Trophoblast cell (in vitro differentiated cells and primary cell): ENCODE data around the gene RHEB.

Source experiments
- DNase-seq, 2 donors: peaks; one replicate each; pipeline ENCODE4 v3.0.0-alpha.2; 2016
- H2AFZ ChIP-seq: 2 replicates; pipeline ENCODE4 v1.6.1; 2013; ENCODE audit warnings: low read length, moderate library complexity, mild to moderate bottlenecking; ENCODE audit not compliant: insufficient read depth, poor library complexity
- H2AK5ac ChIP-seq: 2 replicates; pipeline ENCODE4 v1.6.1; 2013; ENCODE audit warnings: mild to moderate bottlenecking, low read length
- H2BK120ac ChIP-seq: 2 replicates; pipeline ENCODE4 v1.6.1; 2013; ENCODE audit warnings: low read length, mild to moderate bottlenecking, moderate library complexity; ENCODE audit not compliant: insufficient read depth, poor library complexity
- H2BK12ac ChIP-seq: 2 replicates; pipeline ENCODE4 v1.6.1; 2013; ENCODE audit warnings: mild to moderate bottlenecking, low read length, moderate library complexity
- H2BK5ac ChIP-seq: 2 replicates; pipeline ENCODE4 v1.6.1; 2013; ENCODE audit warnings: low read length, low read depth, moderate library complexity, mild to moderate bottlenecking; ENCODE audit not compliant: poor library complexity
- H3K14ac ChIP-seq: 2 replicates; pipeline ENCODE4 v1.6.1; 2013; ENCODE audit warnings: mild to moderate bottlenecking, low read length
- H3K18ac ChIP-seq: 2 replicates; pipeline ENCODE4 v1.6.1; 2013; ENCODE audit warnings: mild to moderate bottlenecking, low read length
- H3K23ac ChIP-seq: 2 replicates; pipeline ENCODE4 v1.6.1; 2013; ENCODE audit warnings: low read length
- H3K27ac ChIP-seq: 2 replicates; pipeline ENCODE4 v1.5.1; 2013; ENCODE audit warnings: low read depth, mild to moderate bottlenecking, inconsistent platforms, low read length, moderate library complexity
- H3K27me3 ChIP-seq: 2 replicates; pipeline ENCODE4 v1.6.1; 2013; ENCODE audit warnings: inconsistent platforms, mild to moderate bottlenecking, low read length, moderate library complexity; ENCODE audit not compliant: insufficient read depth
- H3K36me3 ChIP-seq, 2 experiments: 1 replicate in 1 of 2; 2 replicates in 1 of 2; pipeline ENCODE4 v1.6.1; 2013; ENCODE audit warnings: low read length in 2 of 2, mild to moderate bottlenecking in 2 of 2, moderate library complexity in 1 of 2; ENCODE audit not compliant: insufficient read depth in 2 of 2, control insufficient read depth in 1 of 2
- H3K4ac ChIP-seq: 2 replicates; pipeline ENCODE4 v1.6.1; 2013; ENCODE audit warnings: low read depth, mild to moderate bottlenecking, low read length, moderate library complexity
- H3K4me1 ChIP-seq, 2 experiments: 1 replicate in 1 of 2; 2 replicates in 1 of 2; pipeline ENCODE4 v1.6.1; 2013; ENCODE audit warnings: low read length in 2 of 2, mild to moderate bottlenecking in 2 of 2, moderate library complexity in 1 of 2; ENCODE audit not compliant: insufficient read depth in 2 of 2, control insufficient read depth in 1 of 2
- H3K4me2 ChIP-seq: 2 replicates; pipeline ENCODE4 v1.6.1; 2013; ENCODE audit warnings: inconsistent platforms, mild to moderate bottlenecking, low read length, moderate library complexity
- H3K4me3 ChIP-seq: 2 replicates; pipeline ENCODE4 v1.5.1; 2013; ENCODE audit warnings: mild to moderate bottlenecking, low read depth, low read length, inconsistent platforms
- H3K79me1 ChIP-seq: one replicate; pipeline ENCODE4 v1.6.1; 2013; ENCODE audit warnings: low read length
- H3K79me2 ChIP-seq: 2 replicates; pipeline ENCODE4 v1.6.1; 2013; ENCODE audit warnings: low read length, mild to moderate bottlenecking; ENCODE audit not compliant: control insufficient read depth, insufficient read depth, poor library complexity
- H3K9ac ChIP-seq: 2 replicates; pipeline ENCODE4 v1.6.1; 2013; ENCODE audit warnings: mild to moderate bottlenecking, low read length
- H3K9me3 ChIP-seq: 2 replicates; pipeline ENCODE4 v1.6.1; 2013; ENCODE audit warnings: low read depth, mild to moderate bottlenecking, control low read depth, inconsistent platforms, low read length; ENCODE audit not compliant: insufficient read depth
- H4K12ac ChIP-seq: 2 replicates; pipeline ENCODE4 v1.6.1; 2013; ENCODE audit warnings: low read depth, mild to moderate bottlenecking, low read length, moderate library complexity
- H4K8ac ChIP-seq: 2 replicates; pipeline ENCODE4 v1.6.1; 2013; ENCODE audit warnings: low read depth, mild to moderate bottlenecking, low read length, moderate library complexity
- H4K91ac ChIP-seq: one replicate; pipeline ENCODE4 v1.6.1; 2013; ENCODE audit warnings: low read depth, mild to moderate bottlenecking, low read length, moderate library complexity
- WGBS: extraction: QIAGEN DNeasy Blood & Tissue Kit; methylation state at CpG from one replicate; pipeline ENCODE4 v1.1.7; 2013; ENCODE audit warnings: missing lambda C conversion rate; ENCODE audit not compliant: insufficient read length, insufficient coverage; ENCODE audit errors: extremely low coverage; 5-methylcytosine and 5-hydroxymethylcytosine counted together

The RHEB gene

DNA sequence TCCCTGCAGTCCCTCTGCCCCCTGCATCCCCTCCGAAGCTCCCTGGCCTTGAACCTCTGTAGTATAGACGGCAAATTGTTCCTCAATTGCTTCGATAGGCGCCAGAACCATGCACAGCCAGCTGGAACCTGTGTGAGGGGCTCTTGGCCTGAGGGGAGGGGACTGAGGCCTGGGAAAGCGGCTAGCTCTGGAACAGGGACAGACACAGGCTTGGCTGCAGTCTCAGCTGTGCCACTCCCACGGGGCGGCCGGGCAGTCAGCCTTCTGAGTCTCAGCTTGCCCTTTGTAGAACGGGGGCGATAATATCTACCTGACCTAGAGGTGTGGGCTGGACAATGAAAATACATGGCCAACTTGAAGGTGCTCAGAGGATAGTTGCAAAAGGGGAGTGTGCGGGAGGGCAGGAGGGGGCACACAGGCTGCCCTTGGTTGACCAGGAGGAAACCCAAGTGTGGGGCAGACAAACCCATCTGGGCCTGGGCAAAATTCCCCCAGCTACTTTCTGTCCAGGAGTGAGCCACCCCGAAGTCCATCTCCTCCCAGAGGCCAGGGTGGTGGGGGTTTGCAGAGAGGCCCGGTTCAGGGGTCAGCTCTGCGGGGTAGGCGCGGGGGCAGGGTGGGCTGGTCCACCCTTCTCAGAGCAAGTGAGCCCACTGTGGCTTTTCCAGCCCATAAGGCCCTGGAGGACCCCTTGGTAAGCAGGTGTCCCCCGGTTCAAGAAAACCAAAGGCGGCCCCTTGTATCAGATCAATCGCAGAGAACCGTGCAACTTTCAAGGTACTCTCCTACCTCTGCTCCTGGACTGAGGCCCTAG lies 84.4 kb downstream of the RHEB start:
- H3K36me3 ChIP-seq: no peaks in the 10 kb centered on the region
- peak overlapping the region; percentile 55 for H2AK5ac ChIP-seq
- H3K27ac ChIP-seq: no peak overlapping the region
- H2AFZ ChIP-seq: no peak overlapping the region
- peak overlapping the region; percentile 94 for H2BK12ac ChIP-seq
- no CpG with 5 or more reads among the region's 20 CpGs for WGBS
- no peak overlapping the region for H3K4me2 ChIP-seq
- no peak overlapping the region for H4K12ac ChIP-seq
- no peak overlapping the region for H3K23ac ChIP-seq
- H3K27me3 ChIP-seq: no peaks in the 10 kb centered on the region
- H3K14ac ChIP-seq: no peak overlapping the region
- no peak overlapping the region for H3K4ac ChIP-seq
- H3K9ac ChIP-seq: no peak overlapping the region
- no peak overlapping the region for H4K8ac ChIP-seq
- H3K79me1 ChIP-seq: peaks cover 12% of the 10 kb centered on the region
- no peak for DNase-seq
- H4K91ac ChIP-seq: peak overlapping the region; percentile 86
- H2BK120ac ChIP-seq: peak overlapping the region; percentile 26
- H3K9me3 ChIP-seq: peaks cover 3% of the 10 kb centered on the region
- no peaks in the 10 kb centered on the region for H3K79me2 ChIP-seq
- no peak overlapping the region for H2BK5ac ChIP-seq
- no peak overlapping the region for H3K4me3 ChIP-seq
- H3K4me1 ChIP-seq: peaks cover 24 to 30% of the 10 kb centered on the region in 2 experiments
- no peak overlapping the region for H3K18ac ChIP-seq

DNA sequence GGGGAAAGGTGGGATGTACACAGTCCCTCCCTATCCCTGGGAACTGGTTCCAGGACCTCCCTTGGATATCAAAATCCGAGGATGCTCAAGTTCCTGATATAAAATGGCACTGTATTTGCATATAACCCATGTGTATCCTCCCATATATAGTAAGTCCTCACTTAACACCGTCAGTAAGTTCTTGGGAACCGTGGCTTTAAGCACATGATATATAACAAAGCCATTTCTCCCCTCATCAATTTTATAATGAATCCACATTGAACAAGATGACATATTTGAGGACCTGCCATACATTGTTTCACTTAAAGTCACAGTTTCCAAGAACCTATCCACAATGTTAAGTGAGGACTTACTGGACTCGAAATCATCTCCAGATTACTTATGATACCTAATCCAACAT lies 85.1 kb downstream of the RHEB start:
- Histone ChIP-seq H3K9me3 (peaks cover 3% of the 10 kb centered on the region), H3K79me2 (no peaks in the 10 kb centered on the region), H3K18ac (no peak overlapping the region), H2BK120ac (no peak overlapping the region), H2BK12ac (no peak overlapping the region), H2BK5ac (no peak overlapping the region), H3K27me3 (no peaks in the 10 kb centered on the region), H3K23ac (no peak overlapping the region), H3K4ac (no peak overlapping the region), H2AFZ (no peak overlapping the region), H3K36me3 (no peaks in the 10 kb centered on the region), H3K9ac (no peak overlapping the region), H3K4me3 (no peak overlapping the region), H3K79me1 (peaks cover 12% of the 10 kb centered on the region), H3K14ac (no peak overlapping the region), H4K12ac (no peak overlapping the region), H3K4me2 (no peak overlapping the region), H4K8ac (no peak overlapping the region), H3K27ac (no peak overlapping the region), H4K91ac (no peak overlapping the region), H2AK5ac (no peak overlapping the region), H3K4me1 (peaks cover 24 to 29% of the 10 kb centered on the region in 2 experiments)
- DNase-seq: no peak
- WGBS: no CpG with 5 or more reads among the region's 4 CpGs

DNA sequence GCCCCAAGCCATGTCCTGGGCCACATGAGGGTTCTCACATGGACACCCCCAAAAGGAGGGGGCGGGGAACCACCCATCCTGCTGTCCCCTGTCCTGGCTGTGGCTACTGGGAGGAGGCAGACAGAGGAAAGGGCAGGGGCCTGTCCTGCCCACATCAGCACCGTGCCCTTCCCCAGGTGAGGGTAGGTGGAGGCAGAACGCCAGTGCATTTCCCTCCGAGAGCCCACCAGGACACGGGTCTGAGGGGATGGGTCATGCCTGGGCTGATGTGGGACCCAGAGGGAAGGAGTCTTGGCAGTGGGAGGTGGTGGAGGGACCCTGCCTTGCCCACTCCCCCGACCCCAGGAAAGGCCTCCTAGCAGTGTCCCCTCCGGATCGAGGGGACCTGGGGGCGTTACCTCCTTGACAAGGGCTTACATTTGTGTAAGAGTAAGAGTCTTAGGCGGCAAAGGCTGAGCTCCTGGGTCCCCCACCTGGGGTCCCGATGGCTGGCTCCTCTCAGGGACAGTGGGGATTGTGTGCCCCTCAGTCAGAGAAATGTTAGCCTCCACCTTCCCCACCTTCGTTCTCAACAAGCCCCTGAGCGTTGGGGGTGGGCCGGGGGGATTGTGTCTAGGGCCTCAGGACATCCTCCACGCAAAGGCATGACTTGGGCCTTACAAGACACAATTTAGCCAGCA lies 85.8 kb downstream of the RHEB start:
- Histone ChIP-seq H3K79me1 (peaks cover 17% of the 10 kb centered on the region), H4K12ac (no peak overlapping the region), H3K4me3 (no peak overlapping the region), H2AK5ac (no peak overlapping the region), H3K4me2 (no peak overlapping the region), H2AFZ (no peak overlapping the region), H3K14ac (no peak overlapping the region), H3K79me2 (no peaks in the 10 kb centered on the region), H3K4me1 (peaks cover 27 to 29% of the 10 kb centered on the region in 2 experiments), H3K23ac (no peak overlapping the region), H2BK12ac (no peak overlapping the region), H2BK120ac (no peak overlapping the region), H4K91ac (no peak overlapping the region), H4K8ac (no peak overlapping the region), H2BK5ac (no peak overlapping the region), H3K9ac (no peak overlapping the region), H3K27ac (no peak overlapping the region), H3K4ac (no peak overlapping the region), H3K27me3 (no peaks in the 10 kb centered on the region), H3K9me3 (peaks cover under 1% of the 10 kb centered on the region), H3K18ac (no peak overlapping the region), H3K36me3 (no peaks in the 10 kb centered on the region)
- DNase-seq: no peak
- no CpG with 5 or more reads among the region's 15 CpGs for WGBS

DNA sequence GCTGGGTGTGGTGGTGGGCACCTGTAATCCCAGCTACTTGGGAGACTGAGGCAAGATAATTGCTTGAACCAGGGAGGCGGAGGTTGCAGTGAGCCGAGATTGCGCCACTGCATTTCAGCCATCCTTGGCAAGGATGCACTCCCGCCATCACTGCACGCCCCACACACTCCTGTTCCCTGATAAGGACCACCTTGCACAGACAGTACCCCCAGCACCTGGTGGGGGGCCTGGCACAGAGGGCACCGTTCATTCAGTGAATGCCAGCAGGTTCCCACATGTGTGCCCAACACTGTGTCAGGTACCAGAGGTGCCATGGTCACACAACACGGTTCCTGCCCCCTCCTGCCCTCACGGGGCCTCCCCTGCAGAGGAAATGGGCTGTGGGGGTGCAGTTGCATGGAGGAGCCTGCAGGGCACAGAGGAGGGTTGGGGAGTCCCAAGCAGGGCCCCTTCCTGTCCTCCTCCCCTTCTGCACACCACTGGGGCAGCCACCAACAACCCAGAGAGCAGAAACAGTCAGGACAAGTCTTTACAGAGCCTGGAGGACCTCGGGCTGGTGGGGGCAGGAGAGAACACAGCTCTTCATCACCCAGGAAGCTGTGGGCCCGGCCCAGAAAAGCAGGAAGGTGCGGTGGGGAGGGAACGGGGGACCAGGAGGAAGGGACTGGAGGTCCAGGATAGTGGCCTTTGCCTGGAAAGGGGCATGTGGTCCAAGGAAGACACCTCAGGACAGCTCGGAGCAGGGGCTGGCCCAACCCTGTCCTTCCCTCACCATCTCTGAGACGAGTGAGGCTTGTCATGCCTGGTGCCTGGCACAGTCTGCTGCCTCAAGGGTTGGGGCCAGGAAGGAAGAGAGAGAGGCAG lies 86.8 kb downstream of the RHEB start:
- peaks cover 23% of the 10 kb centered on the region for H3K79me1 ChIP-seq
- H3K9ac ChIP-seq: no peak overlapping the region
- no peak for DNase-seq
- no peak overlapping the region for H3K4me3 ChIP-seq
- no peak overlapping the region for H3K14ac ChIP-seq
- no peak overlapping the region for H4K8ac ChIP-seq
- no peaks in the 10 kb centered on the region for H3K79me2 ChIP-seq
- H3K4me1 ChIP-seq: peaks cover 33 to 35% of the 10 kb centered on the region in 2 experiments
- H4K12ac ChIP-seq: no peak overlapping the region
- H3K4ac ChIP-seq: no peak overlapping the region
- H2BK5ac ChIP-seq: no peak overlapping the region
- H2BK120ac ChIP-seq: no peak overlapping the region
- H3K23ac ChIP-seq: no peak overlapping the region
- no peak overlapping the region for H2AK5ac ChIP-seq
- no peak overlapping the region for H3K18ac ChIP-seq
- no peak overlapping the region for H2BK12ac ChIP-seq
- H3K4me2 ChIP-seq: no peak overlapping the region
- no peaks in the 10 kb centered on the region for H3K27me3 ChIP-seq
- no peaks in the 10 kb centered on the region for H3K36me3 ChIP-seq
- no peak overlapping the region for H2AFZ ChIP-seq
- no peak overlapping the region for H4K91ac ChIP-seq
- no peak overlapping the region for H3K27ac ChIP-seq
- no CpG with 5 or more reads among the region's 14 CpGs for WGBS
- no peaks in the 10 kb centered on the region for H3K9me3 ChIP-seq
